ENCODE measurements around the gene SPATA31C1.
A peak's percentile ranks its signal among the peaks of the same experiment; 100 is the strongest.

SPATA31C1 gene

DNA sequence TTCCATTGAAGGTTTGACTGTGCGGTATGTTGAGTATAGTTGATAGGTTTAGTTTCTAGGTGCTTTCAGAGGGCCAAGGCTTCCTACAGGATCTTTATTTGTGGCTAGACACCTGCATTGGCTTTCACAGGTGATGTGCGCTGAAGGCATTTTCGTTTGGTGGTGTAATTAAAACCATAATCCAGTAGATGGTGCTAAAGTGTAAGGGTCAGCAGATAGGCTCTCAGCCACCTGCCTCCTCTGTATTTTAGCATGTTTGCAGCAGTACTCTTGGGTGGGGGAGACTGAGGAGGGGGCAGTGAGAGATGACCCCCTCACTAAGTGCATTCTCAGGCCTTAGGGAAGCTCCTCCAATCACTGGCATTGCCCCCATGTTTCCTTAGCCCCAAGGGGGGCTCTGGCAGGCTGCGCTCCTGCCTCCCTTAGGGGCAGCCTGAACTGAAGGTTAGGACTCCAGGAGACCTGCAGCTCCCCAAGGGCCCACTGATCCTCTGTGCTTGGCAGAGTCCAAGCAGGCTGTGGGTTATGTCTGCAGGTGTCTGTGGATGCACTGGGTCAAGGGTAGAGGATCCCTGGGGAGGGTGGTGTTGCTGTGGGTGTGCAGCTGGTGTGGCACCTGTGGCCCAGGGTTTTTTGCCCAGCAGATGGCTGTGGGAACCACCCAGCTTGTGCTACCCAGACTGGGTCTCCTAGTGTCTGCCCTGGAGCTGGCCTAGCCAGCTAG, 33.2 kb downstream of the SPATA31C1 start:
- DNase-seq (ENCODE audit: low read depth in 1 of 2, low spot score in 1 of 2), result peak in 1 of 2 experiments; percentile 7
- TF ChIP-seq CTCF (IDR thresholded peaks at IDR 0.05; ENCODE audit: insufficient read depth, low read length) (peak; percentile 31), GABPA (IDR thresholded peaks at IDR 0.05; ENCODE audit: low read depth) (no peak), SPI1 (IDR thresholded peaks at IDR 0.05; ENCODE audit: borderline replicate concordance, low read depth) (no peak)
- Histone ChIP-seq H3K27me3 (ENCODE audit: insufficient read depth, poor library complexity, severe bottlenecking) (peaks cover 11% of the 10 kb centered on the region), H3K27ac (replicated peaks) (no peak overlapping the region), H3K4me3 (replicated peaks; ENCODE audit: insufficient read depth, low read length) (no peak overlapping the region)

DNA sequence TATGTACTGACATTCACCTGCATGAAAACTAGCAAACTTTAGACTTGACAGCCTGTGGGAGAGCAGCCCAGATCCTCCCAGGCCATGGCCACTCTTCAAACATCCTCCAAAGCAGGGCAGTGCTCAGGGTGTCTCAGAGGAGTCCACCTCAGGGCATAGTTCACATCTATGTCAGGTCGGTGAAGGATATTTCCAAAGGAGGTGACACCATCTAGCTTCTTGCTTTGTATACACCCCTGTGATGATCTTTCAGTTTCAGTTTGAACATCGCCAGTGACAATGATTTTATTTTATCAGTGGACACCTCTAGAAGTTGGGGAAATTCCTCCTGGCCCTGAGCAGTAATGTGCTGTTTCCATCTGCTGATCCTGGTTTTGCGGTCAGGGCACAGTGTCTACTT, 36.5 kb downstream of the SPATA31C1 start:
- TF ChIP-seq SPI1 (IDR thresholded peaks at IDR 0.05; ENCODE audit: borderline replicate concordance, low read depth) (no peak), GABPA (IDR thresholded peaks at IDR 0.05; ENCODE audit: low read depth) (no peak)
- no peak for DNase-seq (ENCODE audit: low read depth in 1 of 2, low spot score in 1 of 2)
- H3K27me3 ChIP-seq (ENCODE audit: insufficient read depth, poor library complexity, severe bottlenecking), result peaks cover 5% of the 10 kb centered on the region
- no peak overlapping the region for H3K4me3 ChIP-seq (replicated peaks; ENCODE audit: insufficient read depth, low read length)
- H3K27ac ChIP-seq (replicated peaks), result no peak overlapping the region

- DNase-seq (ENCODE audit: low read depth in 1 of 2, low spot score in 1 of 2), result no peak
Measured at GRCh38 chr9:87957839-87958238, 40.1 kb downstream of the SPATA31C1 start.

GRCh38 chr9:87958591-87958990, 40.8 kb downstream of the SPATA31C1 start:
- TF ChIP-seq POLR2AphosphoS5 (IDR thresholded peaks at IDR 0.05; ENCODE audit: low read depth) (no peak), GABPA (IDR thresholded peaks at IDR 0.05; ENCODE audit: low read depth) (no peak), SPI1 (IDR thresholded peaks at IDR 0.05; ENCODE audit: borderline replicate concordance, low read depth) (no peak)
- TF ChIP-seq, protein P1, sequence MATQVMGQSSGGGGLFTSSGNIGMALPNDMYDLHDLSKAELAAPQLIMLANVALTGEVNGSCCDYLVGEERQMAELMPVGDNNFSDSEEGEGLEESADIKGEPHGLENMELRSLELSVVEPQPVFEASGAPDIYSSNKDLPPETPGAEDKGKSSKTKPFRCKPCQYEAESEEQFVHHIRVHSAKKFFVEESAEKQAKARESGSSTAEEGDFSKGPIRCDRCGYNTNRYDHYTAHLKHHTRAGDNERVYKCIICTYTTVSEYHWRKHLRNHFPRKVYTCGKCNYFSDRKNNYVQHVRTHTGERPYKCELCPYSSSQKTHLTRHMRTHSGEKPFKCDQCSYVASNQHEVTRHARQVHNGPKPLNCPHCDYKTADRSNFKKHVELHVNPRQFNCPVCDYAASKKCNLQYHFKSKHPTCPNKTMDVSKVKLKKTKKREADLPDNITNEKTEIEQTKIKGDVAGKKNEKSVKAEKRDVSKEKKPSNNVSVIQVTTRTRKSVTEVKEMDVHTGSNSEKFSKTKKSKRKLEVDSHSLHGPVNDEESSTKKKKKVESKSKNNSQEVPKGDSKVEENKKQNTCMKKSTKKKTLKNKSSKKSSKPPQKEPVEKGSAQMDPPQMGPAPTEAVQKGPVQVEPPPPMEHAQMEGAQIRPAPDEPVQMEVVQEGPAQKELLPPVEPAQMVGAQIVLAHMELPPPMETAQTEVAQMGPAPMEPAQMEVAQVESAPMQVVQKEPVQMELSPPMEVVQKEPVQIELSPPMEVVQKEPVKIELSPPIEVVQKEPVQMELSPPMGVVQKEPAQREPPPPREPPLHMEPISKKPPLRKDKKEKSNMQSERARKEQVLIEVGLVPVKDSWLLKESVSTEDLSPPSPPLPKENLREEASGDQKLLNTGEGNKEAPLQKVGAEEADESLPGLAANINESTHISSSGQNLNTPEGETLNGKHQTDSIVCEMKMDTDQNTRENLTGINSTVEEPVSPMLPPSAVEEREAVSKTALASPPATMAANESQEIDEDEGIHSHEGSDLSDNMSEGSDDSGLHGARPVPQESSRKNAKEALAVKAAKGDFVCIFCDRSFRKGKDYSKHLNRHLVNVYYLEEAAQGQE (IDR thresholded peaks at IDR 0.05; ENCODE audit: insufficient replicate concordance, low read depth), result no peak
- no peak overlapping the region for H3K27ac ChIP-seq (replicated peaks)
- H3K27me3 ChIP-seq (ENCODE audit: insufficient read depth, poor library complexity, severe bottlenecking), result peaks cover 5% of the 10 kb centered on the region
- H3K4me3 ChIP-seq (replicated peaks; ENCODE audit: insufficient read depth, low read length), result no peak overlapping the region
- DNase-seq (ENCODE audit: low read depth in 1 of 2, low spot score in 1 of 2), result no peak

More at GRCh38 chr9:87957839-87958238, 40.1 kb downstream of the SPATA31C1 start:
- H3K27me3 ChIP-seq (ENCODE audit: insufficient read depth, poor library complexity, severe bottlenecking), result peaks cover 5% of the 10 kb centered on the region
- H3K27ac ChIP-seq (replicated peaks), result no peak overlapping the region
- H3K4me3 ChIP-seq (replicated peaks; ENCODE audit: insufficient read depth, low read length), result no peak overlapping the region
- no peak for TF ChIP-seq CTCF (IDR thresholded peaks at IDR 0.05; ENCODE audit: insufficient read depth, low read length)
- no peak for TF ChIP-seq POLR2AphosphoS5 (IDR thresholded peaks at IDR 0.05; ENCODE audit: low read depth)
- TF ChIP-seq, protein P1 (IDR thresholded peaks at IDR 0.05; ENCODE audit: insufficient replicate concordance, low read depth), result no peak
- TF ChIP-seq SPI1 (IDR thresholded peaks at IDR 0.05; ENCODE audit: borderline replicate concordance, low read depth), result no peak
- no peak for TF ChIP-seq GABPA (IDR thresholded peaks at IDR 0.05; ENCODE audit: low read depth)
